Measurements from ENCODE around the gene CNDP1.

The CNDP1 gene

DNA sequence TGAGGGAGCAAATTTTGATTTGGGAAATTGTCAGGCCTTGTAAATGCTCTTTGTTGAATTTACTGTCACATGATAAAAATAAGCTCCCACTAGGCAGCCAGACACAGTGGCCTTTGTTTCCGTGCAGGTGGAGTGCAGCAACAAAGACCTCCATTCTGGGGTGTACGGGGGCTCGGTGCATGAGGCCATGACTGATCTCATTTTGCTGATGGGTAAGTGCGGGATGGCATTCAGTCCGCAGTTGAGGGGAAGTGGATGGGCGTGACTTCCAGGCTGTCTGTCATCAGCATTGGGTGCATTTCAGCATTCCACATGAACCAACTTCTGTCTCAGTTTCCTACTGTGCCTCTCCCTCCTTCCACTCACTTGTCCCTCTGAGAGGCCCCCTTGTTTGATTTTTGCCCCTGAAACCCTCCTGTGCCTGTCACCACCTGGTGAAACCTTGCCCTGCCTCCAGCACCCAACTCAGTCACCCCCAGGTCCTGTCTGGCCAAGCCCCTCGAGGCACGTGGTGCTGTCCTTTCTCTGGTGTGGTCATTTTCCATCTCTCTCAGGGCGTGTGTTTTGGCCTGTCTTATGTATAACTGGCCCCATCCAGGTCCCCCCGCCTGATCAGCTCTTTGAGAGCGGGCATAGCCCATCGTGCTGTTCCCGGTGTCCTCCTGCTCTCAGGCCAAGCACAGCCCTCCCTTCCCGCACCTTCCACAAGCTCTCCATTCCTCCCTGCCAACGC is 21.8 kb upstream of the CNDP1 start:
- no peaks in the 10 kb centered on the region for H3K9me3 ChIP-seq
- H3K27me3 ChIP-seq = no peaks in the 10 kb centered on the region
- no peak for DNase-seq
- no peaks in the 10 kb centered on the region for H3K36me3 ChIP-seq
- no peaks in the 10 kb centered on the region for H3K4me1 ChIP-seq
- H3K4me3 ChIP-seq (ENCODE audit: low read depth, low read length) = no peak overlapping the region
- TF ChIP-seq, protein P1, sequence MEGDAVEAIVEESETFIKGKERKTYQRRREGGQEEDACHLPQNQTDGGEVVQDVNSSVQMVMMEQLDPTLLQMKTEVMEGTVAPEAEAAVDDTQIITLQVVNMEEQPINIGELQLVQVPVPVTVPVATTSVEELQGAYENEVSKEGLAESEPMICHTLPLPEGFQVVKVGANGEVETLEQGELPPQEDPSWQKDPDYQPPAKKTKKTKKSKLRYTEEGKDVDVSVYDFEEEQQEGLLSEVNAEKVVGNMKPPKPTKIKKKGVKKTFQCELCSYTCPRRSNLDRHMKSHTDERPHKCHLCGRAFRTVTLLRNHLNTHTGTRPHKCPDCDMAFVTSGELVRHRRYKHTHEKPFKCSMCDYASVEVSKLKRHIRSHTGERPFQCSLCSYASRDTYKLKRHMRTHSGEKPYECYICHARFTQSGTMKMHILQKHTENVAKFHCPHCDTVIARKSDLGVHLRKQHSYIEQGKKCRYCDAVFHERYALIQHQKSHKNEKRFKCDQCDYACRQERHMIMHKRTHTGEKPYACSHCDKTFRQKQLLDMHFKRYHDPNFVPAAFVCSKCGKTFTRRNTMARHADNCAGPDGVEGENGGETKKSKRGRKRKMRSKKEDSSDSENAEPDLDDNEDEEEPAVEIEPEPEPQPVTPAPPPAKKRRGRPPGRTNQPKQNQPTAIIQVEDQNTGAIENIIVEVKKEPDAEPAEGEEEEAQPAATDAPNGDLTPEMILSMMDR (IDR thresholded peaks at IDR 0.05; ENCODE audit: low read depth, low read length) = no peak

DNA sequence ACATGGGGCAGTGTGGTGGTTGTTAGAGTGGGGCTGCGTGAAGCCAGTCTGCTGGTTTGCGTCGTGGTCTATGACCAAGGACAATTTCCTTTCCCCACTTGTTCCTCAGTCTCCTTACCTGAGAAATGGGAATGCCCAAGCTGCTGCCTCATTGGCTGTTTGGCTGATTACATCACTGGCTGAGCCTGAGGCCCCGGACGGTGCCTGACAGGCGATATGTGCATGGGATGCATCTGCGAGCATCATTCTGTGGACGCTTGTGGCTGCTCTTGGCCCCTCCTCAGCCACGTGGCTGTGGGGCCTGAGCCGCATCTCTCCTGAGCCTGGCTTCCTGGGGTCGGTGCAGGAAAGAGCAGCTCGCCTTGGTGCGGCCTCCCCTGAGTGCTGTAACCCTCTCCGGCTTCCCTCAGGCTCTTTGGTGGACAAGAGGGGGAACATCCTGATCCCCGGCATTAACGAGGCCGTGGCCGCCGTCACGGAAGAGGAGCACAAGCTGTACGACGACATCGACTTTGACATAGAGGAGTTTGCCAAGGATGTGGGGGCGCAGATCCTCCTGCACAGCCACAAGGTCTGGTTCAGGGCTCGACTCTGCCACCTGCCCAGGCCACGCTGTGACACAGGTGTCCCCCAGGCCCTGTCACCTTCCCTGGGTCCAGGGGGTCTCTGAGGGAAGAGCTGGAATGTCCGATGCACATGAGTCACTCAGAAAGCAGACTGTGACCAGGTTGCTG is 21.0 kb upstream of the CNDP1 start:
- Histone ChIP-seq H3K9me3 (no peaks in the 10 kb centered on the region), H3K36me3 (no peaks in the 10 kb centered on the region), H3K4me1 (no peaks in the 10 kb centered on the region), H3K27me3 (no peaks in the 10 kb centered on the region), H3K4me3 (ENCODE audit: low read depth, low read length) (no peak overlapping the region)
- no peak for DNase-seq
- TF ChIP-seq, protein P1 (IDR thresholded peaks at IDR 0.05; ENCODE audit: low read depth, low read length) = no peak

DNA sequence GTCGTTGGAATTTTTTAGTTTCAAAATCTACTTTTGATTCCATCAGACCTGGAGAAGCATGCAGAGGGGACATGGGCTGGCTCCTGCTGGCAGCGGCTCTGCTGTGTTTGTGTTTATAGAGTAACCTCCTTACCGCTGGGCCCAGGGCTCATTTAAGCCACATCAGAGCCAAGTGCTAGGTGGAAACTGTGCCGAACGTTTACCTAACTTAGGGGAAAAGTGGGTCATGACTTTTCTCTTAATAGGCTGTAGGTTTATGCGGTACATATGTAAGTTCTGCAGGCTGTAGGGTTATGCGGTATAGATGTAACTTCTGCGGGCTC is 20.5 kb upstream of the CNDP1 start:
- no peak for DNase-seq
- TF ChIP-seq, protein P1 (IDR thresholded peaks at IDR 0.05; ENCODE audit: low read depth, low read length) = no peak
- Histone ChIP-seq H3K4me1 (no peaks in the 10 kb centered on the region), H3K4me3 (ENCODE audit: low read depth, low read length) (no peak overlapping the region), H3K36me3 (no peaks in the 10 kb centered on the region), H3K9me3 (no peaks in the 10 kb centered on the region), H3K27me3 (no peaks in the 10 kb centered on the region)

DNA sequence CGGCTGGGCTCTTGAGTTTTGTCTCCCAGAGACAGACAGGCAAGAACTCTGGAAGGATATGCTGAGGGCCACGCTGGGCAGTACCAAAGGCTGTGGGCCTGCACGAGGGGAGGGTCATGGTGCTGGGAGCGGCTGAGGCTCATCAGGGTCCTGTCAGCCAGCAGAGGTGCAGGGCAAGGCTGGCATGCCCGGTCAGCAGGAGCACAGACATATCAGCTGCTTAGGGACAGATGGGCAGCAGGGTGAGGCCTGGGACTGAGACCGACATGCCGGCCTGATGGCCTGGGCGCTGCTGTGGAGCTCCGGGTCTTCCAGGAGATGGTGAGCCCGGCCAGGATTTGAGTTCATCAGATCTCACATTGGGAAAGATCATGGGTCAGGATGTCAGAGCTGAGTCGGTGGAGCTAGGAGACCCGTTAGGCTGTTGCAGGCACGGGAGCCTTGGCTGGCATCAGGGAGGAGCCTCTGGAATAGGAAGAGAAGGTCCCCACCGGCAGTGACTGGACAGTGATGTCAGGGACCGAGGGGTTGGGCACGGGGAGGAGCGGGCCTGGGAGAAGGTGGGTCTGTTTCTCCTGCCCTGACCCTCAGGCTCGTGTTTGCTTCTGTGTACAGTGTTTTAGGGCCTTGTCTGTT is 19.3 kb upstream of the CNDP1 start:
- Histone ChIP-seq H3K27me3 (no peaks in the 10 kb centered on the region), H3K4me3 (ENCODE audit: low read depth, low read length) (no peak overlapping the region), H3K36me3 (no peaks in the 10 kb centered on the region), H3K4me1 (no peaks in the 10 kb centered on the region), H3K9me3 (no peaks in the 10 kb centered on the region)
- no peak for DNase-seq
- TF ChIP-seq, protein P1 (IDR thresholded peaks at IDR 0.05; ENCODE audit: low read depth, low read length) = no peak

DNA sequence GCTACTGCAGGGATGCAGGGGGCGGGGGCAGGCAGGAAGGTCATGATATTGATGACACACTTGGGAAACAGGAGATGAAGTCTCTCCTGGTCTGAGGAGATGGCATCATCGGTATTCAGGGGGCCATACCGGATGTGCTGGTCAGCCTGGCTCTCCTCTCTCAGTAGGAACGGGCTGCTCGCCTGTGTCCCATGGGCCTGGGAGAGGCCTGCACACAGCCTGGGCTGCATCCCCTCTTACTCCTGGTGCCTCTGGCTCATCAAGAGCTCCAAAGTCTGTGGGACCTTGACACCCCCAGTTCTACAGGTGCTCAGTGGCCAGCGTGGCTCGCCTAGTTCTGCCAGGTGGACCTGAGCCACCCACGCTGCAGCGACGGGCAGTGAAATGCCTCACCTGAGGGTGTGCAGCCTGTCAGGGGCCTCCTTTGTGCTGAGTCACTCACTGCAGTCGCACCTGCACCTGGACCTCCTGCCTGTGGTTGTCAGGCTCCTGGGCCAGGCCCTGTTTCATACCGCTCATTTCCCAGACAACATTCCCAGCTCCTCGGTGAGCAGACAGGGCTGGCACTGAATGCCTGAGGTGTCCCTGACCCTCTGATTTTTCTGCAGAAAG is 18.6 kb upstream of the CNDP1 start:
- Histone ChIP-seq H3K36me3 (no peaks in the 10 kb centered on the region), H3K4me3 (ENCODE audit: low read depth, low read length) (no peak overlapping the region), H3K27me3 (no peaks in the 10 kb centered on the region), H3K9me3 (no peaks in the 10 kb centered on the region), H3K4me1 (no peaks in the 10 kb centered on the region)
- TF ChIP-seq, protein P1 (IDR thresholded peaks at IDR 0.05; ENCODE audit: low read depth, low read length) = no peak
- DNase-seq = no peak
